CD4-positive, alpha-beta T cell (primary cell): ENCODE measurements around the gene XPO5. TPM values are rescaled to one million over a fixed set of nuclear protein-coding genes. Genes with fewer than 3 reads are reported as not detected.

Source experiments
- ATAC-seq: fragments of 200-7000 bp; cut with Tn5 transposase; one replicate; pipeline ENCODE4 v1.10.0; 2022; ENCODE audit warnings: mild to moderate bottlenecking; ENCODE audit not compliant: poor library complexity
- CTCF ChIA-PET: fragments of 350-600 bp; sonication (Branson Sonifier 250); formaldehyde crosslinking; loops from one replicate; lab custom pipeline; 2021; ENCODE audit warnings: antibody characterized with exemption, inconsistent platforms; lab: Charles Lee
- POLR2A ChIA-PET: fragments of 350-600 bp; sonication (Branson Sonifier 250); formaldehyde crosslinking; loops from one replicate; lab custom pipeline; 2021; ENCODE audit warnings: antibody characterized with exemption, inconsistent platforms; lab: Charles Lee
- DNase-seq, 14 experiments: peaks; one replicate each; pipeline ENCODE4 v3.0.0-alpha.2; 2013 to 2020; ENCODE audit warnings: mixed read lengths in 2 of 14
- H3K27ac ChIP-seq, 2 donors: one replicate each; pipeline versions ENCODE4 v1.5.1 to v1.7.0; 2013; ENCODE audit warnings: low read length in 2 of 2, low read depth in 1 of 2, mild to moderate bottlenecking in 1 of 2
- H3K27me3 ChIP-seq, 2 experiments: 1 replicate in 1 of 2; 2 replicates in 1 of 2; pipeline versions ENCODE4 v1.6.1 to v1.7.0; 2013; ENCODE audit warnings: low read length in 2 of 2, control low read depth in 1 of 2, mild to moderate bottlenecking in 1 of 2, moderate library complexity in 1 of 2; ENCODE audit not compliant: insufficient read depth in 2 of 2, control insufficient read depth in 1 of 2
- H3K36me3 ChIP-seq: one replicate; pipeline ENCODE4 v1.6.1; 2013; ENCODE audit warnings: low read length, control low read depth; ENCODE audit not compliant: insufficient read depth
- H3K4me1 ChIP-seq: one replicate; pipeline ENCODE4 v1.6.1; 2013; ENCODE audit warnings: low read length, control low read depth; ENCODE audit not compliant: insufficient read depth
- H3K4me3 ChIP-seq: one replicate; pipeline ENCODE4 v1.5.1; 2013; ENCODE audit warnings: mild to moderate bottlenecking, low read length, moderate library complexity
- H3K9me3 ChIP-seq, 2 experiments: 1 replicate in 1 of 2; 2 replicates in 1 of 2; pipeline versions ENCODE4 v1.6.1 to v1.7.0; 2013; ENCODE audit warnings: low read length in 2 of 2, mild to moderate bottlenecking in 2 of 2, control low read depth in 1 of 2, moderate library complexity in 1 of 2; ENCODE audit not compliant: control insufficient read depth in 1 of 2, insufficient read depth in 1 of 2
- H3K27ac Mint-ChIP-seq: one replicate; pipeline ENCODE4 v1.8.0; 2020; ENCODE audit warnings: mixed read lengths
- H3K27me3 Mint-ChIP-seq: one replicate; pipeline ENCODE4 v1.8.0; 2021; ENCODE audit warnings: mixed read lengths
- H3K36me3 Mint-ChIP-seq: one replicate; pipeline ENCODE4 v1.8.0; 2021; ENCODE audit warnings: low read depth, mixed read lengths
- H3K4me1 Mint-ChIP-seq: one replicate; pipeline ENCODE4 v1.8.0; 2021; ENCODE audit warnings: low read depth, mixed read lengths
- H3K4me3 Mint-ChIP-seq: one replicate; pipeline ENCODE4 v1.8.0; 2020; ENCODE audit warnings: mild to moderate bottlenecking, mixed read lengths
- H3K9me3 Mint-ChIP-seq: one replicate; pipeline ENCODE4 v1.8.0; 2020; ENCODE audit warnings: mixed read lengths
- intact Hi-C, 2 experiments: fragments of 100-400 bp; cut with DNase I in 1 of 2; cut with micrococcal nuclease in 1 of 2; formaldehyde crosslinking; loops; one replicate each; pipeline versions ENCODE4 v1.15.1 to v1.9.0; 2023 to 2025; cut with DNase I, micrococcal nuclease
- total RNA-seq, 174 experiments: library from RNA in 2 of 174; stranded (reverse) in 2 of 174; gene quantifications; one replicate each; pipeline ENCODE4 v1.2.3 and lab custom pipeline; 2021 to 2026
- TF ChIP-seq, protein P1 (sequence below): fragments of 200-600 bp; IDR thresholded peaks from one replicate; pipeline ENCODE4 v1.8.0; 2022; ENCODE audit warnings: antibody characterized with exemption, mild to moderate bottlenecking

Gene XPO5
- total RNA-seq, 2 experiments from 2014 or later: 26.8 to 31.2 TPM

GRCh38 chr6:43623880-43624785 lies 48.3 kb upstream of the XPO5 start:
- Histone ChIP-seq H3K4me1 (peaks cover 27% of the 10 kb centered on the region), H3K9me3 (no peaks in the 10 kb centered on the region), H3K27me3 (no peaks in the 10 kb centered on the region), H3K4me3 (no peak overlapping the region), H3K36me3 (peaks cover 60% of the 10 kb centered on the region), H3K27ac (no peak overlapping the region)
- H3K4me1 Mint-ChIP-seq: peaks cover 26% of the 10 kb centered on the region
- H3K9me3 Mint-ChIP-seq: no peaks in the 10 kb centered on the region
- H3K4me3 Mint-ChIP-seq: no peak overlapping the region
- peaks cover 78% of the 10 kb centered on the region for H3K36me3 Mint-ChIP-seq
- ChIA-PET POLR2A (interaction anchor here (1.2 kb wide), 1 partner anchor 21 kb away, joined by 3 read pairs; no protein-coding TSS in a partner anchor), CTCF (interaction anchor here (0.6 kb wide), 1 partner anchor 8 kb away, joined by 3 read pairs; no protein-coding TSS in a partner anchor)
- DNase-seq (no peak), ATAC-seq (no peak)
- no peaks in the 10 kb centered on the region for H3K27me3 Mint-ChIP-seq
- TF ChIP-seq, protein P1, sequence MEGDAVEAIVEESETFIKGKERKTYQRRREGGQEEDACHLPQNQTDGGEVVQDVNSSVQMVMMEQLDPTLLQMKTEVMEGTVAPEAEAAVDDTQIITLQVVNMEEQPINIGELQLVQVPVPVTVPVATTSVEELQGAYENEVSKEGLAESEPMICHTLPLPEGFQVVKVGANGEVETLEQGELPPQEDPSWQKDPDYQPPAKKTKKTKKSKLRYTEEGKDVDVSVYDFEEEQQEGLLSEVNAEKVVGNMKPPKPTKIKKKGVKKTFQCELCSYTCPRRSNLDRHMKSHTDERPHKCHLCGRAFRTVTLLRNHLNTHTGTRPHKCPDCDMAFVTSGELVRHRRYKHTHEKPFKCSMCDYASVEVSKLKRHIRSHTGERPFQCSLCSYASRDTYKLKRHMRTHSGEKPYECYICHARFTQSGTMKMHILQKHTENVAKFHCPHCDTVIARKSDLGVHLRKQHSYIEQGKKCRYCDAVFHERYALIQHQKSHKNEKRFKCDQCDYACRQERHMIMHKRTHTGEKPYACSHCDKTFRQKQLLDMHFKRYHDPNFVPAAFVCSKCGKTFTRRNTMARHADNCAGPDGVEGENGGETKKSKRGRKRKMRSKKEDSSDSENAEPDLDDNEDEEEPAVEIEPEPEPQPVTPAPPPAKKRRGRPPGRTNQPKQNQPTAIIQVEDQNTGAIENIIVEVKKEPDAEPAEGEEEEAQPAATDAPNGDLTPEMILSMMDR: no peak
- no peak overlapping the region for H3K27ac Mint-ChIP-seq
- intact Hi-C loops: no loop called here

DNA sequence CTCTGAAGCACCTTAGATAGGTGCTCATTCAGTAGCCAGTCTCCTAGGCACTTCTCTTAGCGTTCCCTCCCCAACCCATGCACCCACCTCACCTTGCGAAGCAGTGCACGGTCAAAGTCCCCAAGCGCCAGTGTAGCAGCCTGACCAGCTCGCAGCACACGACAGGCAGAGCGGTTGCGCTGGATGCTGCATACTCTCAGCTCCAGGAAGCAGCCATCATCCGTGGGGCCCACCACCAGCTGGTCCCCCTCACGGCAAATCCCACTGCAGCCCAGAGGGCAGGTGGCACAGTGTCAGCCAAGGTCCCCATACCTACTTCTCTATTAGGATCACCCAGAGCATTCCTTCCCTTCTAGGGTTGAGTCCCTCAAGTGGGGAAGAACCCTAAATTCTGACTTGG lies 46.7 kb upstream of the XPO5 start:
- H3K36me3 ChIP-seq: peaks cover 60% of the 10 kb centered on the region
- H3K27me3 Mint-ChIP-seq: no peaks in the 10 kb centered on the region
- no peak overlapping the region for H3K4me3 Mint-ChIP-seq
- CTCF ChIA-PET: interaction anchor here (1.2 kb wide), 1 partner anchor 690 kb away, joined by 3 read pairs; the partner anchor contains the start of gene AARS2
- DNase-seq (no peak), ATAC-seq (no peak)
- no peaks in the 10 kb centered on the region for H3K27me3 ChIP-seq
- no peak overlapping the region for H3K27ac ChIP-seq
- intact Hi-C loops: no loop called here
- no peak overlapping the region for H3K4me3 ChIP-seq
- no peaks in the 10 kb centered on the region for H3K9me3 ChIP-seq
- H3K4me1 ChIP-seq: peaks cover 15% of the 10 kb centered on the region
- no peaks in the 10 kb centered on the region for H3K9me3 Mint-ChIP-seq
- H3K4me1 Mint-ChIP-seq: peaks cover 13% of the 10 kb centered on the region
- peaks cover 74% of the 10 kb centered on the region for H3K36me3 Mint-ChIP-seq
- POLR2A ChIA-PET: no interaction called here
- TF ChIP-seq, protein P1: no peak
- H3K27ac Mint-ChIP-seq: no peak overlapping the region

DNA sequence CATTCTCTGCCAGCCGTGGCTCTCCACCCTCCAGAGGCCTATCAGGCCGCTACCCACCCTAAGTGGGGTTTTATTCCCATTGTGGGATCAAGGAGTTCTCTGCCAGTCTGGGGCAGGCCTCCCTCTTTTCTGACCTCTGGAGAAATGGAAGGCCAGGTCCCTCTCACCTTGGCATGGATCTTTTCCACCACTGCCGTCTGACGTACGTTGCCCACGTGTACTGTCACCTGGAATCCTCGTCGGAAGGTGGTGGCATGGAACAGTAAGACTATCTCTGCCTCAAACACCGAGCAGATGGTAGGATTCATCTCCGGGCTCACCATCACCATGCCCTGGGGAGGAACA lies 46.0 kb upstream of the XPO5 start:
- H3K9me3 ChIP-seq: no peaks in the 10 kb centered on the region
- ChIA-PET CTCF (interaction anchor here (1.2 kb wide), 1 partner anchor 691 kb away, joined by 3 read pairs; the partner anchor contains the start of gene AARS2), POLR2A (no interaction called here)
- Mint-ChIP-seq H3K4me1 (peaks cover 6% of the 10 kb centered on the region), H3K27ac (no peak overlapping the region), H3K9me3 (no peaks in the 10 kb centered on the region), H3K4me3 (no peak overlapping the region), H3K36me3 (peaks cover 72% of the 10 kb centered on the region), H3K27me3 (no peaks in the 10 kb centered on the region)
- DNase-seq (no peak), ATAC-seq (no peak)
- H3K36me3 ChIP-seq: peaks cover 60% of the 10 kb centered on the region
- intact Hi-C loops: no loop called here
- TF ChIP-seq, protein P1: no peak
- H3K4me3 ChIP-seq: no peak overlapping the region
- no peak overlapping the region for H3K27ac ChIP-seq
- peaks cover 7% of the 10 kb centered on the region for H3K4me1 ChIP-seq
- H3K27me3 ChIP-seq: no peaks in the 10 kb centered on the region
